Stimulated activated CD8-positive, alpha-beta memory T cell treated with anti-CD3 and anti-CD28 coated beads, Interleukin-12 subunit alpha, Interleukin-12 subunit beta, amount 100 ng/mL, for 24 hours (primary cell): ENCODE measurements around the gene PLEKHA1.

Experiments
- DNase-seq: peaks from one replicate; pipeline ENCODE4 v3.0.0-alpha.2; 2020; ENCODE audit errors: extremely low read depth

The PLEKHA1 gene

GRCh38 chr10:122461729-122462532, 87.4 kb downstream of the PLEKHA1 start:
- no peak for DNase-seq

GRCh38 chr10:122462533-122463465, 88.3 kb downstream of the PLEKHA1 start:
- DNase-seq, result no peak

GRCh38 chr10:122463466-122464249, 89.2 kb downstream of the PLEKHA1 start:
- no peak for DNase-seq

GRCh38 chr10:122464250-122464510, 89.7 kb downstream of the PLEKHA1 start:
- no peak for DNase-seq

GRCh38 chr10:122464586-122464985, 90.1 kb downstream of the PLEKHA1 start:
- no peak for DNase-seq

- DNase-seq, result no peak
Measured at GRCh38 chr10:122465401-122466040, 91.0 kb downstream of the PLEKHA1 start.

GRCh38 chr10:122466951-122467381, 92.5 kb downstream of the PLEKHA1 start:
- no peak for DNase-seq

GRCh38 chr10:122467701-122468100, 93.2 kb downstream of the PLEKHA1 start:
- DNase-seq, result no peak

- DNase-seq, result no peak
Measured at GRCh38 chr10:122468307-122468925, 93.9 kb downstream of the PLEKHA1 start.

- DNase-seq, result no peak
Measured at GRCh38 chr10:122468926-122469781, 94.6 kb downstream of the PLEKHA1 start.

GRCh38 chr10:122469848-122470247, 95.3 kb downstream of the PLEKHA1 start:
- DNase-seq, result no peak

- no peak for DNase-seq
Measured at GRCh38 chr10:122471531-122472177, 97.1 kb downstream of the PLEKHA1 start.

GRCh38 chr10:122473116-122473515, 98.6 kb downstream of the PLEKHA1 start:
- DNase-seq, result no peak

GRCh38 chr10:122474131-122474818, 99.8 kb downstream of the PLEKHA1 start:
- no peak for DNase-seq

- no peak for DNase-seq
Measured at GRCh38 chr10:122475100-122475499, 100.6 kb downstream of the PLEKHA1 start.

- no peak for DNase-seq
Measured at GRCh38 chr10:122475591-122476332, 101.3 kb downstream of the PLEKHA1 start.

GRCh38 chr10:122476333-122476695, 101.8 kb downstream of the PLEKHA1 start:
- DNase-seq, result no peak

GRCh38 chr10:122477436-122477835, 102.9 kb downstream of the PLEKHA1 start:
- DNase-seq, result no peak
